Measurements from ENCODE around the gene DMBT1. TPM values are rescaled to one million over a fixed set of nuclear protein-coding genes. Genes with fewer than 3 reads are reported as not detected.

Gene DMBT1
- total RNA-seq, 1 donor from 2014 or later, result not detected

GRCh38 chr10:122519144-122519543 is 41.4 kb upstream of the DMBT1 start:
- H3K79me2 ChIP-seq (ENCODE audit: insufficient read depth, low read length), result no peaks in the 10 kb centered on the region
- peaks cover 11% of the 10 kb centered on the region for H3K36me3 Mint-ChIP-seq (ENCODE audit: low read depth, unreplicated experiment)
- H3K36me3 ChIP-seq (ENCODE audit: insufficient read depth, low read length), result no peaks in the 10 kb centered on the region
- no peaks in the 10 kb centered on the region for H4K20me1 ChIP-seq (ENCODE audit: insufficient read depth, low read length)
- FAIRE-seq, result no peak
- no peak for TF ChIP-seq CTCF (IDR thresholded peaks at IDR 0.05; ENCODE audit: insufficient read depth, low read depth, low read length)
- no peak for TF ChIP-seq EZH2 (IDR thresholded peaks at IDR 0.05; ENCODE audit: insufficient read depth, low read length)
- H3K4me2 ChIP-seq (ENCODE audit: low read length), result no peak overlapping the region
- no peak overlapping the region for H3K4me3 Mint-ChIP-seq (ENCODE audit: unreplicated experiment)
- H3K27me3 Mint-ChIP-seq (ENCODE audit: low read depth, unreplicated experiment), result peaks cover 29% of the 10 kb centered on the region
- no peaks in the 10 kb centered on the region for H3K9me3 Mint-ChIP-seq (ENCODE audit: unreplicated experiment)
- H3K4me1 ChIP-seq (ENCODE audit: insufficient read depth, low read length), result peaks cover 27% of the 10 kb centered on the region
- no peaks in the 10 kb centered on the region for H3K9me3 ChIP-seq (ENCODE audit: insufficient read depth, low read depth, low read length)
- DNase-seq (ENCODE audit: low read depth), result no peak
- H3K27ac ChIP-seq (ENCODE audit: low read depth, low read length), result no peak overlapping the region
- no peak overlapping the region for H3K9ac ChIP-seq (ENCODE audit: low read length)
- no peak overlapping the region for H3K4me3 ChIP-seq (ENCODE audit: insufficient read depth, low read depth, low read length)
- H3K4me1 Mint-ChIP-seq (ENCODE audit: low read depth, unreplicated experiment), result peaks cover 24% of the 10 kb centered on the region
- H2AFZ ChIP-seq (ENCODE audit: low read depth, low read length), result no peak overlapping the region
- H3K27ac Mint-ChIP-seq (ENCODE audit: unreplicated experiment), result no peak overlapping the region
- H3K27me3 ChIP-seq (ENCODE audit: insufficient read depth, low read length), result no peaks in the 10 kb centered on the region

GRCh38 chr10:122519873-122520272 is 40.7 kb upstream of the DMBT1 start:
- no peak overlapping the region for H3K4me2 ChIP-seq (ENCODE audit: low read length)
- no peaks in the 10 kb centered on the region for H3K36me3 ChIP-seq (ENCODE audit: insufficient read depth, low read length)
- no peak overlapping the region for H3K27ac ChIP-seq (ENCODE audit: low read depth, low read length)
- no peak overlapping the region for H3K4me3 Mint-ChIP-seq (ENCODE audit: unreplicated experiment)
- no peak overlapping the region for H3K4me3 ChIP-seq (ENCODE audit: insufficient read depth, low read depth, low read length)
- DNase-seq (ENCODE audit: low read depth) (no peak), FAIRE-seq (no peak)
- TF ChIP-seq EZH2 (IDR thresholded peaks at IDR 0.05; ENCODE audit: insufficient read depth, low read length), result no peak
- no peak for TF ChIP-seq CTCF (IDR thresholded peaks at IDR 0.05; ENCODE audit: insufficient read depth, low read depth, low read length)
- peaks cover 26% of the 10 kb centered on the region for H3K27me3 Mint-ChIP-seq (ENCODE audit: low read depth, unreplicated experiment)
- no peaks in the 10 kb centered on the region for H3K9me3 Mint-ChIP-seq (ENCODE audit: unreplicated experiment)
- no peaks in the 10 kb centered on the region for H3K79me2 ChIP-seq (ENCODE audit: insufficient read depth, low read length)
- no peaks in the 10 kb centered on the region for H3K27me3 ChIP-seq (ENCODE audit: insufficient read depth, low read length)
- peaks cover 21% of the 10 kb centered on the region for H3K4me1 ChIP-seq (ENCODE audit: insufficient read depth, low read length)
- no peak overlapping the region for H3K9ac ChIP-seq (ENCODE audit: low read length)
- no peak overlapping the region for H2AFZ ChIP-seq (ENCODE audit: low read depth, low read length)
- H3K4me1 Mint-ChIP-seq (ENCODE audit: low read depth, unreplicated experiment), result peaks cover 17% of the 10 kb centered on the region
- peaks cover 9% of the 10 kb centered on the region for H3K36me3 Mint-ChIP-seq (ENCODE audit: low read depth, unreplicated experiment)
- H3K9me3 ChIP-seq (ENCODE audit: insufficient read depth, low read depth, low read length), result no peaks in the 10 kb centered on the region
- H4K20me1 ChIP-seq (ENCODE audit: insufficient read depth, low read length), result no peaks in the 10 kb centered on the region
- H3K27ac Mint-ChIP-seq (ENCODE audit: unreplicated experiment), result no peak overlapping the region

- Histone ChIP-seq H3K27ac (ENCODE audit: low read depth, low read length) (no peak overlapping the region), H4K20me1 (ENCODE audit: insufficient read depth, low read length) (no peaks in the 10 kb centered on the region), H3K27me3 (ENCODE audit: insufficient read depth, low read length) (no peaks in the 10 kb centered on the region), H3K4me2 (ENCODE audit: low read length) (no peak overlapping the region), H3K79me2 (ENCODE audit: insufficient read depth, low read length) (no peaks in the 10 kb centered on the region), H3K9me3 (ENCODE audit: insufficient read depth, low read depth, low read length) (no peaks in the 10 kb centered on the region), H3K9ac (ENCODE audit: low read length) (no peak overlapping the region), H2AFZ (ENCODE audit: low read depth, low read length) (no peak overlapping the region), H3K36me3 (ENCODE audit: insufficient read depth, low read length) (no peaks in the 10 kb centered on the region), H3K4me3 (ENCODE audit: insufficient read depth, low read depth, low read length) (no peak overlapping the region), H3K4me1 (ENCODE audit: insufficient read depth, low read length) (peaks cover 10% of the 10 kb centered on the region)
- peaks cover 8% of the 10 kb centered on the region for H3K4me1 Mint-ChIP-seq (ENCODE audit: low read depth, unreplicated experiment)
- TF ChIP-seq CTCF (IDR thresholded peaks at IDR 0.05; ENCODE audit: insufficient read depth, low read depth, low read length) (no peak), EZH2 (IDR thresholded peaks at IDR 0.05; ENCODE audit: insufficient read depth, low read length) (no peak)
- peaks cover 9% of the 10 kb centered on the region for H3K36me3 Mint-ChIP-seq (ENCODE audit: low read depth, unreplicated experiment)
- no peak overlapping the region for H3K27ac Mint-ChIP-seq (ENCODE audit: unreplicated experiment)
- DNase-seq (ENCODE audit: low read depth) (no peak), FAIRE-seq (no peak)
- H3K4me3 Mint-ChIP-seq (ENCODE audit: unreplicated experiment), result no peak overlapping the region
- H3K27me3 Mint-ChIP-seq (ENCODE audit: low read depth, unreplicated experiment), result peaks cover 32% of the 10 kb centered on the region
- no peaks in the 10 kb centered on the region for H3K9me3 Mint-ChIP-seq (ENCODE audit: unreplicated experiment)
These were observed 39.5 kb upstream of the DMBT1 start for GRCh38 chr10:122521011-122521410.
